ENCODE measurements around the gene TMEM203.

Gene TMEM203

GRCh38 chr9:137168904-137169856 lies 36.3 kb downstream of the TMEM203 start:
- DNase-seq (ENCODE audit: low read depth) = peak; percentile 90
- H3K4me3 ChIP-seq (ENCODE audit: low read depth, low read length) = peak overlapping the region; percentile 64
- TF ChIP-seq CTCF (IDR thresholded peaks at IDR 0.05; ENCODE audit: control insufficient read depth, extremely low read depth, insufficient read depth) = no peak

- no peak for TF ChIP-seq CTCF (IDR thresholded peaks at IDR 0.05; ENCODE audit: control insufficient read depth, extremely low read depth, insufficient read depth)
- DNase-seq (ENCODE audit: low read depth) = no peak
- peak overlapping the region; percentile 64 for H3K4me3 ChIP-seq (ENCODE audit: low read depth, low read length)
Measured at GRCh38 chr9:137168573-137168903, 36.9 kb downstream of the TMEM203 start.

GRCh38 chr9:137167747-137168572 lies 37.5 kb downstream of the TMEM203 start:
- peak; percentile 52 for DNase-seq (ENCODE audit: low read depth)
- TF ChIP-seq CTCF (IDR thresholded peaks at IDR 0.05; ENCODE audit: control insufficient read depth, extremely low read depth, insufficient read depth) = no peak
- H3K4me3 ChIP-seq (ENCODE audit: low read depth, low read length) = peak overlapping the region; percentile 64

- no peak for DNase-seq (ENCODE audit: low read depth)
- peak overlapping the region; percentile 64 for H3K4me3 ChIP-seq (ENCODE audit: low read depth, low read length)
- no peak for TF ChIP-seq CTCF (IDR thresholded peaks at IDR 0.05; ENCODE audit: control insufficient read depth, extremely low read depth, insufficient read depth)
Measured at GRCh38 chr9:137167277-137167746, 38.1 kb downstream of the TMEM203 start.

- DNase-seq (ENCODE audit: low read depth) = no peak
- no peak for TF ChIP-seq CTCF (IDR thresholded peaks at IDR 0.05; ENCODE audit: control insufficient read depth, extremely low read depth, insufficient read depth)
- no peak overlapping the region for H3K4me3 ChIP-seq (ENCODE audit: low read depth, low read length)
Measured at GRCh38 chr9:137166380-137167229, 38.8 kb downstream of the TMEM203 start.

DNA sequence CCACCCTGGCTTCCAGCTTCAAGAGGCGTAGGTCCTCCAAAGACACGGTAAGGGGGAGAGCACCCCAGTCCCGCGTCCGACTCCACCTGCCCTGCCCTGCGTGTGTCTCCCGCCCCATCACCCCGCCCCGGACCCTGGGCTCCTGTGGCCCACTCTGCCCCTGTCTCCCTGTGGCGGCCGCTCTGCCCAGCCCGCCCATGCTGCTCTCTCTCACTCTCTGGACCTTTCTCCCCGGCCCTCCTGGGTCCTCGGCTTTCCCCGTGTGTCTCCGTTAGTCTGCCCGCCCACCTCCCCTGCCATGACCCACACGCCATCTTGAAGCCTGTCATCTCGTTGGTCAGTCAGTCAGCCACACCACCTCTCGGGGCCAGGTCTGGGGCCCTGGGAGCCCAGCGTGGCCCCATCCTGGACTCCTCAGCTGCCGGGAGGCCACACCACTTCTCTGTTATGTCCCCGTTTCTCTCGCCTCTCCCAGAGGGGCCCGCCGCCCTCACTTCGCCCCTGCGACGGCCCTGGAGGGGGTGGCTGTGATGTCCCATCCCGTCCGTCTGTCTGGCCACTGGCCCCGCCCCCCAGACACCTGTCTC lies 40.1 kb downstream of the TMEM203 start:
- no peak for DNase-seq (ENCODE audit: low read depth)
- TF ChIP-seq CTCF (IDR thresholded peaks at IDR 0.05; ENCODE audit: control insufficient read depth, extremely low read depth, insufficient read depth) = no peak

More for the DNA sequence above, 40.1 kb downstream of the TMEM203 start:
- no peak overlapping the region for H3K4me3 ChIP-seq (ENCODE audit: low read depth, low read length)

Data from LNCaP clone FGC (cell line).